Right atrium auricular region (tissue), 2 donors: Measurements from ENCODE around the gene MED13. TPM values are rescaled to one million over a fixed set of nuclear protein-coding genes. Genes with fewer than 3 reads are reported as not detected.

Experiments
- DNase-seq: peaks from one replicate; pipeline ENCODE4 v3.0.0-alpha.2; 2019; ENCODE audit warnings: low spot score
- H3K27ac ChIP-seq, 2 donors: fragments of 200-600 bp; sonication (generic); 1 replicate in 1 of 2; 2 replicates in 1 of 2; pipeline ENCODE4 v1.5.1; 2016 to 2019
- H3K27me3 ChIP-seq, 2 donors: fragments of 200-600 bp; sonication (generic); one replicate each; pipeline versions ENCODE4 v1.5.1 to v1.6.0; 2017 to 2019
- H3K36me3 ChIP-seq: fragments of 200-600 bp; sonication (generic); one replicate; pipeline ENCODE4 v1.5.1; 2016
- H3K4me1 ChIP-seq, 2 donors: fragments of 200-600 bp; sonication (generic); one replicate each; pipeline versions ENCODE4 v1.5.1 to v1.6.0; 2017 to 2019
- H3K4me3 ChIP-seq, 2 donors: fragments of 200-600 bp; sonication (generic); 1 replicate in 1 of 2; 2 replicates in 1 of 2; pipeline ENCODE4 v1.5.1; 2017 to 2019; ENCODE audit warnings: mild to moderate bottlenecking in 1 of 2, moderate library complexity in 1 of 2
- H3K9me3 ChIP-seq, 2 donors: fragments of 200-600 bp; sonication (generic); one replicate each; pipeline ENCODE4 v1.5.1; 2019
- CTCF ChIP-seq, 2 donors: fragments of 200-600 bp; sonication (generic); IDR thresholded peaks; one replicate each; pipeline ENCODE4 v1.5.1; 2019; ENCODE audit warnings: antibody characterized with exemption in 2 of 2
- total RNA-seq, 2 donors: library from RNA; depleted of rRNA; stranded (reverse); fragments of >200 nt; gene quantifications; one replicate each; pipeline ENCODE4 v1.1.0, GENCODE V29; 2016

MED13 gene
- total RNA-seq, 2 donors from 2014 or later, result 33.2 to 42.4 TPM

GRCh38 chr17:62033317-62033716, 31.8 kb downstream of the MED13 start:
- Histone ChIP-seq H3K9me3 (no peaks in the 10 kb centered on the region), H3K4me3 (no peak overlapping the region), H3K36me3 (peaks cover 66% of the 10 kb centered on the region), H3K27me3 (no peaks in the 10 kb centered on the region), H3K4me1 (no peaks in the 10 kb centered on the region), H3K27ac (no peak overlapping the region)
- DNase-seq, result no peak
- TF ChIP-seq CTCF (IDR thresholded peaks at IDR 0.05), result no peak

- Histone ChIP-seq H3K27me3 (no peaks in the 10 kb centered on the region), H3K27ac (no peak overlapping the region), H3K4me3 (no peak overlapping the region), H3K4me1 (no peaks in the 10 kb centered on the region), H3K9me3 (no peaks in the 10 kb centered on the region), H3K36me3 (peaks cover 74% of the 10 kb centered on the region)
- no peak for DNase-seq
- TF ChIP-seq CTCF (IDR thresholded peaks at IDR 0.05), result no peak
Observed at GRCh38 chr17:62032480-62032879, 32.6 kb downstream of the MED13 start.

- no peak for TF ChIP-seq CTCF (IDR thresholded peaks at IDR 0.05)
- no peaks in the 10 kb centered on the region for H3K27me3 ChIP-seq
- H3K4me3 ChIP-seq, result no peak overlapping the region
- H3K36me3 ChIP-seq, result peaks cover 88% of the 10 kb centered on the region
- no peak for DNase-seq
- H3K9me3 ChIP-seq, result no peaks in the 10 kb centered on the region
- no peak overlapping the region for H3K27ac ChIP-seq
- peaks cover 0 to 7% of the 10 kb centered on the region in 2 donors for H3K4me1 ChIP-seq
Observed at GRCh38 chr17:62030264-62030663, 34.8 kb downstream of the MED13 start.

GRCh38 chr17:62024866-62025265, 40.2 kb downstream of the MED13 start:
- Histone ChIP-seq H3K9me3 (no peaks in the 10 kb centered on the region), H3K27me3 (no peaks in the 10 kb centered on the region), H3K4me1 (peaks cover 0 to 7% of the 10 kb centered on the region in 2 donors), H3K4me3 (no peak overlapping the region), H3K27ac (no peak overlapping the region), H3K36me3 (peaks cover 78% of the 10 kb centered on the region)
- TF ChIP-seq CTCF (IDR thresholded peaks at IDR 0.05), result no peak
- no peak for DNase-seq

- H3K36me3 ChIP-seq, result peaks cover 45% of the 10 kb centered on the region
- H3K9me3 ChIP-seq, result no peaks in the 10 kb centered on the region
- no peak overlapping the region for H3K27ac ChIP-seq
- H3K4me3 ChIP-seq, result no peak overlapping the region
- no peaks in the 10 kb centered on the region for H3K4me1 ChIP-seq
- H3K27me3 ChIP-seq, result no peaks in the 10 kb centered on the region
- TF ChIP-seq CTCF (IDR thresholded peaks at IDR 0.05), result no peak
- no peak for DNase-seq
Observed at GRCh38 chr17:62017912-62018311, 47.2 kb downstream of the MED13 start.

- Histone ChIP-seq H3K36me3 (peaks cover 45% of the 10 kb centered on the region), H3K27me3 (no peaks in the 10 kb centered on the region), H3K4me1 (no peaks in the 10 kb centered on the region), H3K27ac (no peak overlapping the region), H3K9me3 (no peaks in the 10 kb centered on the region), H3K4me3 (no peak overlapping the region)
- no peak for DNase-seq
- TF ChIP-seq CTCF (IDR thresholded peaks at IDR 0.05), result no peak
Observed at GRCh38 chr17:62017496-62017895, 47.6 kb downstream of the MED13 start.
